ENCODE results near the gene KRTAP10-3. TPM values are rescaled to one million over a fixed set of nuclear protein-coding genes. Genes with fewer than 3 reads are reported as not detected.

KRTAP10-3 gene
- total RNA-seq, 1 experiment from 2014 or later: not detected

DNA sequence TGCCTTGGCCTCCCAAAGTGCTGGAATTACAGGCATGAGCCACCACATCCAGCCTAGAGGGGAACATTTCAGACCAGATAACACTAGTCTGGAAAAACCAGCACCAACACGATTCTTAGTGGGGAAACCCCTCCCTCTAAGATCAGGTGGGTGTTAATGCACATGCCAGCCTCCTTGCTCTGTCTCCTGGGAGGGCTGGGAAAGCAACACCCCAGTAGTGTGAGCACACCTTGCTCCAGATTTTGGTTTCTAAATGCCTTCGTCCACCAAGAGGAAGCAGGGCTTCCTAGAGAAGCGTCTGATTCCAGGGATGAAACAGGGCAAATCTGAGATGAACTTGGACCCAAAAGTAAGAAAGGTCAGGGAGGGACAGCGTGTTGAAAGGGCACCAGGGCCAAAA is 12.7 kb upstream of the KRTAP10-3 start:
- Histone ChIP-seq H3K36me3 (ENCODE audit: control insufficient read depth, insufficient read depth, low read length) (no peaks in the 10 kb centered on the region), H3K4me1 (no peaks in the 10 kb centered on the region), H3K9me3 (peaks cover 7% of the 10 kb centered on the region; the same call in 1 of the 2 replicates), H3K4me3 (ENCODE audit: low read depth, low read length) (no peak overlapping the region), H3K27me3 (replicated peaks; ENCODE audit: control insufficient read depth, insufficient read depth, low read length) (no peaks in the 10 kb centered on the region)
- Mint-ChIP-seq H3K36me3 (ENCODE audit: insufficient read depth, unreplicated experiment) (no peaks in the 10 kb centered on the region), H3K4me1 (ENCODE audit: low read depth, unreplicated experiment) (peaks cover 8% of the 10 kb centered on the region), H3K27ac (ENCODE audit: unreplicated experiment) (no peak overlapping the region), H3K27me3 (ENCODE audit: insufficient read depth, unreplicated experiment) (peaks cover 6% of the 10 kb centered on the region), H3K4me3 (ENCODE audit: unreplicated experiment) (no peak overlapping the region), H3K9me3 (ENCODE audit: unreplicated experiment) (peaks cover 26% of the 10 kb centered on the region)
- no peak for DNase-seq
- TF ChIP-seq CTCF (IDR thresholded peaks at IDR 0.05; ENCODE audit: insufficient read depth in 1 of 2, low read depth in 1 of 2, low read length in 1 of 2, severe bottlenecking in 1 of 2, unreplicated experiment in 1 of 2): no peak
- CTCF ChIA-PET: no interaction called here
- intact Hi-C loops (cut with micrococcal nuclease; ENCODE audit: unreplicated experiment): no loop called here
- no TSS peak for BruUV-seq (replicated peaks)
- POLR2A ChIA-PET: no interaction called here

DNA sequence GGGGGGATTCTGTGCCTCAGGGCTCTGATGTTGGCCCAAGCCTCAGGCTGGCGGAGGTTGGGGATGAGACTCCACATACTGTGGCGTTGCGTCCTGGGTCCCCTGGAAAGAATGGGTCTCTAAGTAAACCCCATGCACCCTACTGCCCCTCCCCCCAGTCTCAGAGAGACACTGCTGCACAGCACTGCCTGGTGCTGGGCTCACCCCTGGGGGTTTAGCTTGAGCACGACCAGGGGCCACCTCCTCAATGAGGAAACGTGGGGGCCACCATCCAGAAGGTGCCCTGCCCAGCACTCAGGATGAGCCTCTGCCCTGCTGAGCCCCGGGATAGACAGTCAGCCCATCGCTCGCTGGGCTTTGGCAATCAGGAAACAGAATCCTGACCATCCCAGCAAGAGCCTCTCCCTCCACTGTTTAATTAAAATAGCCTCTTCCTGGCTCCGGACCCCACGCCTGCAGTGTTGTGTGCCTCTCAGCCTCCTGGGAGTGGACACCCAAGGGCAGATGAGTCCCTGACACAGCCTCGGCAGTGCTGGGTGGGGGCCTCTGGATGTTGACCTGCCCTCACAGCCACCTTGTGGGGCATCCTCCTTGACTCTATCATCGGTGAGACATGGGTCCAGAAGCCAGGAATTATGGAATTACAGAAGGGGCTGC is 11.4 kb upstream of the KRTAP10-3 start:
- H3K4me1 ChIP-seq: no peaks in the 10 kb centered on the region
- H3K4me1 Mint-ChIP-seq (ENCODE audit: low read depth, unreplicated experiment): peaks cover 6% of the 10 kb centered on the region
- no peak overlapping the region for H3K27ac Mint-ChIP-seq (ENCODE audit: unreplicated experiment)
- POLR2A ChIA-PET: no interaction called here
- H3K9me3 Mint-ChIP-seq (ENCODE audit: unreplicated experiment): peaks cover 26% of the 10 kb centered on the region
- CTCF ChIA-PET: no interaction called here
- no peak for DNase-seq
- H3K4me3 ChIP-seq (ENCODE audit: low read depth, low read length): no peak overlapping the region
- intact Hi-C loops (cut with micrococcal nuclease; ENCODE audit: unreplicated experiment): no loop called here
- H3K27me3 ChIP-seq (replicated peaks; ENCODE audit: control insufficient read depth, insufficient read depth, low read length): no peaks in the 10 kb centered on the region
- H3K4me3 Mint-ChIP-seq (ENCODE audit: unreplicated experiment): no peak overlapping the region
- H3K9me3 ChIP-seq: peaks cover 7% of the 10 kb centered on the region; the same call in 1 of the 2 replicates
- H3K27me3 Mint-ChIP-seq (ENCODE audit: insufficient read depth, unreplicated experiment): peaks cover 6% of the 10 kb centered on the region
- H3K36me3 ChIP-seq (ENCODE audit: control insufficient read depth, insufficient read depth, low read length): no peaks in the 10 kb centered on the region
- BruUV-seq (replicated peaks): no TSS peak
- no peaks in the 10 kb centered on the region for H3K36me3 Mint-ChIP-seq (ENCODE audit: insufficient read depth, unreplicated experiment)
- TF ChIP-seq CTCF (IDR thresholded peaks at IDR 0.05; ENCODE audit: insufficient read depth in 1 of 2, low read depth in 1 of 2, low read length in 1 of 2, severe bottlenecking in 1 of 2, unreplicated experiment in 1 of 2): no peak

DNA sequence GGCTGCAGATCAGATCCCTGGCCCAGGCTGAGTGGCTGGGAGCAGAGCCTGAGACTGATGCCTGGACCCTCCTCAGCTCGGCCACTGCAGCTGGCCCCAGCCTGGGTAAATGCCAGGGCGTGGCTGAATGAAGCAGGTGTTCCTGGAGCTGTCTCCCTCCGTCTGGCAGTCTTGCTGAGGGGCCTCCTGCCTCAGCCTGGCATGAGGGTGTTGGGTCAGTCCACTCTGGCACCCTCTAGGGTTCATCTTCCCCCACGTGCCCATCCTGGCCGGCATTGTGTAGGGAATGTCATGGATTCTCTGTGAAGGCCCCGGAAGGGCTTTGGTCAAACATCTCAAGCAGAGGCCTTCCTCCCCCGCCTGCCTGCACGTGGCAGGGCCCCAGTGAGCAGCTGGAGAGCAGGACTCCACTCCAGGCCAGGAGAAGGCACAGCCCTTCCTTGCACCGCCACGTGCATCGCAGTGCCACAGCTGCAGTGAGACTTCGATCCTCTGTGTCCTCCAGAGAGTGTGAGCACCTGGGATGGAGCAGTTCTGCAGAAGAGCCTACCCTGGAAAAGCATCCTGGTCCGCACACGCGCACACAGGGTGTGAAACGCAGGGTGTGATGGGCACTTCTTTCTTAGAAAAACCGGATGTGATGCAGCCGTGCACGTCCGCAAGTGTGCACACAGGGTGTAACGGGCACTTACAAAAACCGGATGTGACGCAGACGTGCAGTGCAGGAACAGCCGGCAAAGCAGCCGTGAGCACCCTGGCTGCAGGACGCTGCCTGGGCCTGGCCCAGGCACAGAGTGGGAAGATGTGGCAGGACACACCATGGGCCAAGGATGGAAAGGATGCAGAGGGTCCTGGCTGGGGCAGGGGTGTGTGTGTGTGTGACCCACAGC is 10.3 kb upstream of the KRTAP10-3 start:
- no peak overlapping the region for H3K4me3 ChIP-seq (ENCODE audit: low read depth, low read length)
- peaks cover 16% of the 10 kb centered on the region; the same call in 1 of the 2 replicates for H3K9me3 ChIP-seq
- Mint-ChIP-seq H3K4me3 (ENCODE audit: unreplicated experiment) (no peak overlapping the region), H3K27ac (ENCODE audit: unreplicated experiment) (no peak overlapping the region), H3K9me3 (ENCODE audit: unreplicated experiment) (peaks cover 26% of the 10 kb centered on the region), H3K36me3 (ENCODE audit: insufficient read depth, unreplicated experiment) (no peaks in the 10 kb centered on the region), H3K4me1 (ENCODE audit: low read depth, unreplicated experiment) (no peaks in the 10 kb centered on the region), H3K27me3 (ENCODE audit: insufficient read depth, unreplicated experiment) (peaks cover 10% of the 10 kb centered on the region)
- ChIA-PET CTCF (no interaction called here), POLR2A (no interaction called here)
- intact Hi-C loops (cut with micrococcal nuclease; ENCODE audit: unreplicated experiment): no loop called here
- no peaks in the 10 kb centered on the region for H3K4me1 ChIP-seq
- TF ChIP-seq CTCF (IDR thresholded peaks at IDR 0.05; ENCODE audit: insufficient read depth in 1 of 2, low read depth in 1 of 2, low read length in 1 of 2, severe bottlenecking in 1 of 2, unreplicated experiment in 1 of 2): no peak
- DNase-seq: no peak
- no peaks in the 10 kb centered on the region for H3K36me3 ChIP-seq (ENCODE audit: control insufficient read depth, insufficient read depth, low read length)
- BruUV-seq (replicated peaks): no TSS peak
- H3K27me3 ChIP-seq (replicated peaks; ENCODE audit: control insufficient read depth, insufficient read depth, low read length): no peaks in the 10 kb centered on the region
